Neural progenitor cell (in vitro differentiated cells): ENCODE measurements around the gene FAM131A. TPM values are rescaled to one million over a fixed set of nuclear protein-coding genes. Genes with fewer than 3 reads are reported as not detected.

Experiments used
- DNase-seq: peaks from one replicate; pipeline ENCODE4 v3.0.0-alpha.2; 2016; ENCODE audit warnings: low spot score
- H2AFZ ChIP-seq: fragments of 200-600 bp; sonication (generic); replicated peaks from 2 replicates; pipeline ENCODE4 v1.6.1; 2016; ENCODE audit warnings: antibody characterized with exemption
- H3F3A ChIP-seq: fragments of 200-600 bp; sonication (generic); 2 replicates; pipeline ENCODE4 v1.6.1; 2016; ENCODE audit warnings: antibody characterized with exemption, low read depth
- H3K27ac ChIP-seq: fragments of 200-600 bp; sonication (generic); 2 replicates; pipeline ENCODE4 v1.5.1; 2016; ENCODE audit warnings: mild to moderate bottlenecking
- H3K27me3 ChIP-seq: fragments of 200-600 bp; sonication (generic); 2 replicates; pipeline ENCODE4 v1.6.1; 2016; ENCODE audit warnings: mild to moderate bottlenecking, moderate library complexity
- H3K36me3 ChIP-seq: fragments of 200-600 bp; sonication (generic); 2 replicates; pipeline ENCODE4 v1.5.1; 2016
- H3K4me1 ChIP-seq: fragments of 200-600 bp; sonication (generic); 2 replicates; pipeline ENCODE4 v1.6.1; 2016; ENCODE audit warnings: mixed run types
- H3K4me2 ChIP-seq: fragments of 200-600 bp; sonication (generic); 2 replicates; pipeline ENCODE4 v1.6.1; 2016
- H3K4me3 ChIP-seq: fragments of 200-600 bp; sonication (generic); 2 replicates; pipeline ENCODE4 v1.5.1; 2016
- H3K79me2 ChIP-seq: fragments of 200-600 bp; sonication (generic); 2 replicates; pipeline ENCODE4 v1.6.1; 2016; ENCODE audit warnings: low read depth
- H3K9ac ChIP-seq: fragments of 200-600 bp; sonication (generic); 2 replicates; pipeline ENCODE4 v1.6.1; 2016
- H3K9me3 ChIP-seq: fragments of 200-600 bp; sonication (generic); 2 replicates; pipeline ENCODE4 v1.5.1; 2016; ENCODE audit warnings: low read depth
- H4K20me1 ChIP-seq: fragments of 200-600 bp; sonication (generic); 2 replicates; pipeline ENCODE4 v1.6.1; 2016; ENCODE audit warnings: low read depth
- H3K27ac Mint-ChIP-seq: 3 replicates; pipeline ENCODE4 v1.8.0; 2021; ENCODE audit warnings: mixed read lengths
- H3K27me3 Mint-ChIP-seq: 2 replicates; pipeline ENCODE4 v1.8.0; 2022; ENCODE audit warnings: low read depth, mild to moderate bottlenecking, inconsistent platforms, moderate library complexity, mixed read lengths; ENCODE audit not compliant: insufficient read depth
- H3K36me3 Mint-ChIP-seq: 3 replicates; pipeline ENCODE4 v1.8.0; 2021; ENCODE audit warnings: mixed read lengths
- H3K4me1 Mint-ChIP-seq: 3 replicates; pipeline ENCODE4 v1.8.0; 2021; ENCODE audit warnings: mixed read lengths
- H3K4me3 Mint-ChIP-seq: 3 replicates; pipeline ENCODE4 v1.8.0; 2021; ENCODE audit warnings: mild to moderate bottlenecking, moderate library complexity, mixed read lengths
- H3K9me3 Mint-ChIP-seq: 3 replicates; pipeline ENCODE4 v1.8.0; 2020; ENCODE audit warnings: mixed read lengths
- EZH2 ChIP-seq: fragments of 200-600 bp; sonication (generic); IDR thresholded peaks from 2 replicates; pipeline ENCODE4 v1.6.1; 2017; ENCODE audit warnings: antibody characterized with exemption, mild to moderate bottlenecking, moderate library complexity
- EZH2phosphoT487 ChIP-seq: fragments of 200-600 bp; sonication (generic); IDR thresholded peaks from 2 replicates; pipeline ENCODE4 v1.6.1; 2017; ENCODE audit warnings: antibody characterized with exemption
- total RNA-seq: library from RNA; depleted of rRNA; stranded (reverse); fragments of >200 nt; gene quantifications from 2 replicates; pipeline ENCODE4 v1.2.3, GENCODE V29; 2015; ENCODE audit warnings: low replicate concordance
- TF ChIP-seq, protein P1 (sequence below): fragments of 200-600 bp; sonication (generic); IDR thresholded peaks from 2 replicates; pipeline ENCODE4 v1.5.1; 2017; ENCODE audit warnings: antibody characterized with exemption, mild to moderate bottlenecking

Gene FAM131A
- total RNA-seq, 1 donor from 2014 or later = 17.2 TPM

DNA sequence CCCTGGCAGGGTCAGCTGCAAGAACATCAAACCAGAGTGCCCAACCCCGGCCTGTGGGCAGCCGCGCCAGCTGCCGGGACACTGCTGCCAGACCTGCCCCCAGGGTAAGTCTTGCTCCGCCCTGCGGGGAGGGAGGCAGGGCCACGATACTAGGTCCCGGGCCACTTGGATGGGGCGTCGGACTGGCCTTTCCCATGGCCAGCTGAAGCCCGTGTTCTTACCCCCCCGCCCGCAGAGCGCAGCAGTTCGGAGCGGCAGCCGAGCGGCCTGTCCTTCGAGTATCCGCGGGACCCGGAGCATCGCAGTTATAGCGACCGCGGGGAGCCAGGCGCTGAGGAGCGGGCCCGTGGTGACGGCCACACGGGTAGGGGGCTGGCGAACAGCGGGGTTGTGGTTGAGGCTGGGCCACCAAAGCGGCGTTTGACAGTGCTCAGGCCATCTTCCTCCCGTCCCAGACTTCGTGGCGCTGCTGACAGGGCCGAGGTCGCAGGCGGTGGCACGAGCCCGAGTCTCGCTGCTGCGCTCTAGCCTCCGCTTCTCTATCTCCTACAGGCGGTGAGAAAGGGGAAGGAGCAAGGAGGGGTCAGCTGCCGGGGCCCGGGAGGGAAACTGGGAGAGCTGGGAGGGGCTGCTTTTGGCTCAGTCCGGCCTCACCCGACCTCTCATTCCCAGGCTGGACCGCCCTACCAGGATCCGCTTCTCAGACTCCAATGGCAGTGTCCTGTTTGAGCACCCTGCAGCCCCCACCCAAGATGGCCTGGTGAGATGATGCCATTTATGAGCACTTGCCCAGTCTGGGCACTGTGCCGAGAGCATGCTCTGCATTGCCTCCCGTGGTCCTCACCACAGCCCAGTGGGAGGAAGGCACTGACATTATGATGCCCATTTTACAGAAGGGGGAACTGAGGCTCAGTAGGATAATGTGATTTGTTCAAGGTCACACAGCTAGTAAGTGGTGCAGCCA lies 44.1 kb downstream of the FAM131A start:
- peaks cover 49% of the 10 kb centered on the region for H3K27me3 ChIP-seq
- no peaks in the 10 kb centered on the region for H3K9me3 Mint-ChIP-seq
- DNase-seq = peak; percentile 74
- H3K4me1 ChIP-seq = peaks cover 34% of the 10 kb centered on the region
- TF ChIP-seq, protein P1, sequence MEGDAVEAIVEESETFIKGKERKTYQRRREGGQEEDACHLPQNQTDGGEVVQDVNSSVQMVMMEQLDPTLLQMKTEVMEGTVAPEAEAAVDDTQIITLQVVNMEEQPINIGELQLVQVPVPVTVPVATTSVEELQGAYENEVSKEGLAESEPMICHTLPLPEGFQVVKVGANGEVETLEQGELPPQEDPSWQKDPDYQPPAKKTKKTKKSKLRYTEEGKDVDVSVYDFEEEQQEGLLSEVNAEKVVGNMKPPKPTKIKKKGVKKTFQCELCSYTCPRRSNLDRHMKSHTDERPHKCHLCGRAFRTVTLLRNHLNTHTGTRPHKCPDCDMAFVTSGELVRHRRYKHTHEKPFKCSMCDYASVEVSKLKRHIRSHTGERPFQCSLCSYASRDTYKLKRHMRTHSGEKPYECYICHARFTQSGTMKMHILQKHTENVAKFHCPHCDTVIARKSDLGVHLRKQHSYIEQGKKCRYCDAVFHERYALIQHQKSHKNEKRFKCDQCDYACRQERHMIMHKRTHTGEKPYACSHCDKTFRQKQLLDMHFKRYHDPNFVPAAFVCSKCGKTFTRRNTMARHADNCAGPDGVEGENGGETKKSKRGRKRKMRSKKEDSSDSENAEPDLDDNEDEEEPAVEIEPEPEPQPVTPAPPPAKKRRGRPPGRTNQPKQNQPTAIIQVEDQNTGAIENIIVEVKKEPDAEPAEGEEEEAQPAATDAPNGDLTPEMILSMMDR = no peak
- TF ChIP-seq EZH2 (peak; percentile 79), EZH2phosphoT487 (peak; percentile 69)
- no peaks in the 10 kb centered on the region for H3K79me2 ChIP-seq
- peak overlapping the region; percentile 82 for H3K4me3 Mint-ChIP-seq
- H3K9me3 ChIP-seq = no peaks in the 10 kb centered on the region
- H3K36me3 Mint-ChIP-seq = no peaks in the 10 kb centered on the region
- peaks cover 24% of the 10 kb centered on the region for H3K4me1 Mint-ChIP-seq
- no peaks in the 10 kb centered on the region for H3K36me3 ChIP-seq
- no peak overlapping the region for H3K27ac ChIP-seq
- H3K4me3 ChIP-seq = peak overlapping the region; percentile 67
- no peak overlapping the region for H3K27ac Mint-ChIP-seq
- no peak overlapping the region for H3K9ac ChIP-seq
- H3K4me2 ChIP-seq = peak overlapping the region; percentile 88
- H3K27me3 Mint-ChIP-seq = peaks cover 38% of the 10 kb centered on the region
- peaks cover 32% of the 10 kb centered on the region for H3F3A ChIP-seq
- H4K20me1 ChIP-seq = peaks cover 8% of the 10 kb centered on the region
- peak overlapping the region; percentile 91 for H2AFZ ChIP-seq

DNA sequence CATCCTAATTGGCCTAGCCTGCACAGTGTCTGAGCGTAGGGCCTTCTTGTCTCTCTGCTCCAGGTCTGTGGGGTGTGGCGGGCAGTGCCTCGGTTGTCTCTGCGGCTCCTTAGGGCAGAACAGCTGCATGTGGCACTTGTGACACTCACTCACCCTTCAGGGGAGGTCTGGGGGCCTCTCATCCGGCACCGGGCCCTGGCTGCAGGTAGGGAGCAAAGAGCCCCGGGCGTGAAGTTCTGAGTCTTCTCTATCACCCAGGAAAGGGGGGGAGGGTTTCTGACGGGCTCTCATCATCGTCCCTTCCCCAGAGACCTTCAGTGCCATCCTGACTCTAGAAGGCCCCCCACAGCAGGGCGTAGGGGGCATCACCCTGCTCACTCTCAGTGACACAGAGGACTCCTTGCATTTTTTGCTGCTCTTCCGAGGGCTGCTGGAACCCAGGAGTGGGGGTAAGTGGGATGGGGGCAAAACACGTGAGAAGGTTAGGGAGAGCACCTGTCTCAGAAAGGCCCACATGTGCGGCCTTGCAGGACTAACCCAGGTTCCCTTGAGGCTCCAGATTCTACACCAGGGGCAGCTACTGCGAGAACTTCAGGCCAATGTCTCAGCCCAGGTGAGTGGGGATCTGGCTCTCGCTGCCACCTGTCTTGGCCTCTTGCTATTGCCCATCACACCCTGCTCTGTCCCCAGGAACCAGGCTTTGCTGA lies 45.1 kb downstream of the FAM131A start:
- Histone ChIP-seq H3K9ac (no peak overlapping the region), H3K4me1 (peaks cover 29% of the 10 kb centered on the region), H3K9me3 (no peaks in the 10 kb centered on the region), H3K4me3 (no peak overlapping the region), H2AFZ (no peak overlapping the region), H3K36me3 (no peaks in the 10 kb centered on the region), H3K27me3 (peaks cover 49% of the 10 kb centered on the region), H3K27ac (no peak overlapping the region), H4K20me1 (peaks cover 8% of the 10 kb centered on the region), H3F3A (peaks cover 32% of the 10 kb centered on the region), H3K79me2 (no peaks in the 10 kb centered on the region), H3K4me2 (no peak overlapping the region)
- Mint-ChIP-seq H3K36me3 (no peaks in the 10 kb centered on the region), H3K27ac (no peak overlapping the region), H3K27me3 (peaks cover 31% of the 10 kb centered on the region), H3K9me3 (no peaks in the 10 kb centered on the region), H3K4me3 (peak overlapping the region; percentile 10), H3K4me1 (peaks cover 23% of the 10 kb centered on the region)
- DNase-seq = no peak
- TF ChIP-seq, protein P1 = no peak
- TF ChIP-seq EZH2 (no peak), EZH2phosphoT487 (no peak)

DNA sequence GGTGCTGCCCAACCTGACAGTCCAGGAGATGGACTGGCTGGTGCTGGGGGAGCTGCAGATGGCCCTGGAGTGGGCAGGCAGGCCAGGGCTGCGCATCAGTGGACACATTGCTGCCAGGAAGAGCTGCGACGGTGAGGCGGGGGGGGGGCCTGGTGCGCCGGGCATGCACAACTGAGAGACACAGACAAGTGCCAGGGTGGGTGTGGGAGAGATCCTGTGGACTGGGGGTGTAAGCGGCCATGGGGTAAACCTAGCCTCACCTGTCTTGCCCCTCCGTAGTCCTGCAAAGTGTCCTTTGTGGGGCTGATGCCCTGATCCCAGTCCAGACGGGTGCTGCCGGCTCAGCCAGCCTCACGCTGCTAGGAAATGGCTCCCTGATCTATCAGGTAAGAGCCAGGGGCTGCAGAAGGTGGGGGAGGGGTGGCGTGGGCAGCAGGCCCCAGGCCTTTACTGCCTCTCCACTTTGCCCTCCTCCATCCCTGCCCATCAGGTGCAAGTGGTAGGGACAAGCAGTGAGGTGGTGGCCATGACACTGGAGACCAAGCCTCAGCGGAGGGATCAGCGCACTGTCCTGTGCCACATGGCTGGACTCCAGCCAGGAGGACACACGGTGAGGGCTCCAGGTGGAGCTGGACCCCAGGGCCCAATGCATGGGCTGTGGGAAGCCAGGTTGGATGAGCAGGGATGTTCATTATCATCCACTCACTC lies 45.8 kb downstream of the FAM131A start:
- Mint-ChIP-seq H3K4me1 (peaks cover 17% of the 10 kb centered on the region), H3K27me3 (peaks cover 28% of the 10 kb centered on the region), H3K36me3 (no peaks in the 10 kb centered on the region), H3K9me3 (peaks cover 2% of the 10 kb centered on the region), H3K4me3 (no peak overlapping the region), H3K27ac (no peak overlapping the region)
- no peaks in the 10 kb centered on the region for H3K9me3 ChIP-seq
- H3K9ac ChIP-seq = no peak overlapping the region
- H3F3A ChIP-seq = peaks cover 32% of the 10 kb centered on the region
- TF ChIP-seq EZH2phosphoT487 = no peak
- TF ChIP-seq EZH2 = no peak
- TF ChIP-seq, protein P1 = no peak
- no peak overlapping the region for H3K27ac ChIP-seq
- H3K36me3 ChIP-seq = no peaks in the 10 kb centered on the region
- no peak overlapping the region for H2AFZ ChIP-seq
- no peak overlapping the region for H3K4me2 ChIP-seq
- DNase-seq = no peak
- H3K4me3 ChIP-seq = no peak overlapping the region
- peaks cover 8% of the 10 kb centered on the region for H4K20me1 ChIP-seq
- peaks cover 22% of the 10 kb centered on the region for H3K4me1 ChIP-seq
- H3K79me2 ChIP-seq = no peaks in the 10 kb centered on the region
- peaks cover 48% of the 10 kb centered on the region for H3K27me3 ChIP-seq
